Smooth muscle cell (in vitro differentiated cells): ENCODE data around the gene COL8A1. TPM values are rescaled to one million over a fixed set of nuclear protein-coding genes. Genes with fewer than 3 reads are reported as not detected.

ENCODE experiments used
- DNase-seq: peaks from one replicate; lab custom pipeline; 2025; ENCODE audit not compliant: unreplicated experiment; lab: John Stamatoyannopoulos, UW
- H2AFZ ChIP-seq: fragments of 200-600 bp; sonication (generic); 2 replicates; pipeline ENCODE4 v1.6.0; 2016; ENCODE audit warnings: antibody characterized with exemption, low read depth, mild to moderate bottlenecking
- H3F3A ChIP-seq: fragments of 200-600 bp; sonication (generic); 2 replicates; pipeline ENCODE4 v1.6.0; 2017; ENCODE audit warnings: antibody characterized with exemption, low read depth
- H3K27ac ChIP-seq: fragments of 200-600 bp; sonication (generic); 2 replicates; pipeline ENCODE4 v1.5.1; 2016; ENCODE audit warnings: low read depth, mild to moderate bottlenecking
- H3K27me3 ChIP-seq: fragments of 200-600 bp; sonication (generic); 2 replicates; pipeline ENCODE4 v1.6.1; 2016; ENCODE audit warnings: low read depth, mild to moderate bottlenecking
- H3K36me3 ChIP-seq: fragments of 200-600 bp; sonication (generic); 2 replicates; pipeline ENCODE4 v1.5.1; 2016; ENCODE audit warnings: low read depth
- H3K4me1 ChIP-seq: fragments of 200-600 bp; sonication (generic); 2 replicates; pipeline ENCODE4 v1.5.1; 2016; ENCODE audit warnings: low read depth
- H3K4me2 ChIP-seq: fragments of 200-600 bp; sonication (generic); 2 replicates; pipeline ENCODE4 v1.6.0; 2016; ENCODE audit warnings: mild to moderate bottlenecking
- H3K4me3 ChIP-seq: fragments of 200-600 bp; sonication (generic); 2 replicates; pipeline ENCODE4 v1.5.1; 2016; ENCODE audit warnings: mild to moderate bottlenecking
- H3K79me2 ChIP-seq: fragments of 200-600 bp; sonication (generic); 2 replicates; pipeline ENCODE4 v1.6.0; 2016; ENCODE audit warnings: low read depth, mild to moderate bottlenecking
- H3K9ac ChIP-seq: fragments of 200-600 bp; sonication (generic); 2 replicates; pipeline ENCODE4 v1.6.0; 2016; ENCODE audit warnings: low read depth
- H3K9me3 ChIP-seq: fragments of 200-600 bp; sonication (generic); replicated peaks from 2 replicates; pipeline ENCODE4 v1.5.1; 2016; ENCODE audit warnings: low read depth
- H4K20me1 ChIP-seq: fragments of 200-600 bp; sonication (generic); 2 replicates; pipeline ENCODE4 v1.6.0; 2016; ENCODE audit warnings: low read depth
- CTCF ChIP-seq: fragments of 200-600 bp; sonication (generic); IDR thresholded peaks from 2 replicates; pipeline ENCODE4 v1.5.1; 2017; ENCODE audit warnings: borderline replicate concordance, mild to moderate bottlenecking, antibody characterized with exemption; ENCODE audit not compliant: insufficient read depth, poor library complexity, severe bottlenecking
- WGBS: methylation state at CpG from one replicate; pipeline ENCODE4 v1.1.7; 2016; ENCODE audit warnings: low lambda C conversion rate; 5-methylcytosine and 5-hydroxymethylcytosine counted together
- polyA plus RNA-seq: library from polyadenylated mRNA; unstranded; fragments of >200 nt; fragmentation: Nextera tagmentation; extraction: Ambion mirVana; gene quantifications from 2 replicates; pipeline ENCODE4 v1.2.1, GENCODE V29; 2016
- total RNA-seq: library from RNA; depleted of rRNA; stranded (reverse); fragments of >200 nt; gene quantifications from 2 replicates; pipeline ENCODE4 v1.2.3, GENCODE V29; 2014

COL8A1 gene
- total and polyA plus RNA-seq, 2 experiments from 2014 or later = 7.9 to 8.2 TPM

GRCh38 chr3:99834211-99834957, 196.0 kb downstream of the COL8A1 start:
- no peak for TF ChIP-seq CTCF
- Histone ChIP-seq H3K9me3 (no peaks in the 10 kb centered on the region), H3K9ac (no peak overlapping the region), H3K4me1 (no peaks in the 10 kb centered on the region), H3K4me3 (no peak overlapping the region), H3F3A (no peaks in the 10 kb centered on the region), H3K4me2 (peak overlapping the region; percentile 8), H3K27ac (no peak overlapping the region), H2AFZ (no peak overlapping the region), H3K79me2 (peaks cover 22% of the 10 kb centered on the region), H3K27me3 (no peaks in the 10 kb centered on the region), H4K20me1 (no peaks in the 10 kb centered on the region), H3K36me3 (no peaks in the 10 kb centered on the region)
- 95% methylated on average over 2 of the region's 2 CpGs for WGBS
- no peak for DNase-seq

GRCh38 chr3:99836681-99837080, 198.3 kb downstream of the COL8A1 start:
- Histone ChIP-seq H3K27ac (no peak overlapping the region), H4K20me1 (no peaks in the 10 kb centered on the region), H3K4me2 (no peak overlapping the region), H3K9ac (no peak overlapping the region), H3K4me1 (no peaks in the 10 kb centered on the region), H3F3A (no peaks in the 10 kb centered on the region), H3K27me3 (no peaks in the 10 kb centered on the region), H3K36me3 (no peaks in the 10 kb centered on the region), H2AFZ (no peak overlapping the region), H3K4me3 (no peak overlapping the region), H3K9me3 (no peaks in the 10 kb centered on the region), H3K79me2 (peaks cover 22% of the 10 kb centered on the region)
- TF ChIP-seq CTCF = no peak
- no peak for DNase-seq
- WGBS = 93% methylated on average over 3 of the region's 3 CpGs

- no peaks in the 10 kb centered on the region for H3K9me3 ChIP-seq
- H4K20me1 ChIP-seq = no peaks in the 10 kb centered on the region
- no peaks in the 10 kb centered on the region for H3F3A ChIP-seq
- no peak overlapping the region for H3K4me2 ChIP-seq
- no peak overlapping the region for H3K9ac ChIP-seq
- DNase-seq = no peak
- TF ChIP-seq CTCF = no peak
- peaks cover 26% of the 10 kb centered on the region for H3K79me2 ChIP-seq
- H3K27ac ChIP-seq = no peak overlapping the region
- no peaks in the 10 kb centered on the region for H3K36me3 ChIP-seq
- no peaks in the 10 kb centered on the region for H3K27me3 ChIP-seq
- no peaks in the 10 kb centered on the region for H3K4me1 ChIP-seq
- WGBS = 100% methylated on average over 1 of the region's 1 CpG
- no peak overlapping the region for H2AFZ ChIP-seq
- no peak overlapping the region for H3K4me3 ChIP-seq
These were observed 199.3 kb downstream of the COL8A1 start for GRCh38 chr3:99837715-99838114.

GRCh38 chr3:99838755-99839154, 200.4 kb downstream of the COL8A1 start:
- Histone ChIP-seq H3K4me3 (no peak overlapping the region), H3F3A (no peaks in the 10 kb centered on the region), H3K27ac (no peak overlapping the region), H3K4me1 (peaks cover 4% of the 10 kb centered on the region), H3K9ac (no peak overlapping the region), H3K79me2 (peaks cover 27% of the 10 kb centered on the region), H3K36me3 (no peaks in the 10 kb centered on the region), H3K9me3 (no peaks in the 10 kb centered on the region), H3K27me3 (no peaks in the 10 kb centered on the region), H3K4me2 (no peak overlapping the region), H4K20me1 (no peaks in the 10 kb centered on the region), H2AFZ (no peak overlapping the region)
- DNase-seq = no peak
- TF ChIP-seq CTCF = no peak
